Endothelial cell of umbilical vein (primary cell): ENCODE data around the gene CENPF. TPM values are rescaled to one million over a fixed set of nuclear protein-coding genes. Genes with fewer than 3 reads are reported as not detected.

Source experiments
- BruUV-seq: library from RNA; stranded (reverse); fragments of 400-500 nt; replicated peaks from 2 replicates; lab custom pipeline; 2021; lab: Mats Ljungman, UMichigan
- CTCF ChIA-PET: fragments of 300-600, 350-600 bp; sonication (Branson Sonifier 250); formaldehyde crosslinking; loops from one replicate; lab custom pipeline; 2021; ENCODE audit warnings: antibody characterized with exemption, inconsistent platforms; lab: Charles Lee
- POLR2A ChIA-PET: fragments of 300-600, 350-600 bp; sonication (Branson Sonifier 250); formaldehyde crosslinking; loops from one replicate; lab custom pipeline; 2021; ENCODE audit warnings: antibody characterized with exemption, inconsistent platforms; lab: Charles Lee
- DNase-seq: peaks from one replicate; pipeline ENCODE4 v3.0.0-alpha.2; 2011; ENCODE audit warnings: low read depth, low spot score
- FAIRE-seq: peaks from 2 replicates; lab custom pipeline; 2011; peaks lifted over from hg19 to GRCh38; lab: Jason Lieb, UNC
- H2AFZ ChIP-seq: 2 replicates; pipeline ENCODE4 v1.6.0; 2012; ENCODE audit warnings: low read depth, low read length, control low read depth, inconsistent platforms
- H3K27ac ChIP-seq: 2 replicates; pipeline ENCODE4 v1.5.1; 2011; ENCODE audit warnings: low read depth, mild to moderate bottlenecking, control low read depth, low read length, moderate library complexity; ENCODE audit not compliant: insufficient read depth
- H3K27me3 ChIP-seq, 2 experiments: 2 replicates each; pipeline versions ENCODE4 v1.6.0 to v1.6.1; 2011; ENCODE audit warnings: low read length in 2 of 2, mixed read lengths in 1 of 2; ENCODE audit not compliant: control insufficient read depth in 2 of 2, insufficient read depth in 2 of 2
- H3K36me3 ChIP-seq, 2 experiments: 2 replicates in 1 of 2; 3 replicates in 1 of 2; pipeline ENCODE4 v1.5.1; 2011; ENCODE audit warnings: low read length in 2 of 2, mild to moderate bottlenecking in 1 of 2, moderate library complexity in 1 of 2; ENCODE audit not compliant: control insufficient read depth in 2 of 2, insufficient read depth in 2 of 2; ENCODE audit errors: extremely low read depth in 1 of 2
- H3K4me1 ChIP-seq: 3 replicates; pipeline ENCODE4 v1.5.1; 2011; ENCODE audit warnings: mild to moderate bottlenecking, low read length; ENCODE audit not compliant: control insufficient read depth, insufficient read depth; ENCODE audit errors: extremely low read depth
- H3K4me2 ChIP-seq: 2 replicates; pipeline ENCODE4 v1.6.1; 2011; ENCODE audit warnings: low read length, control low read depth, mixed read lengths; ENCODE audit not compliant: insufficient read depth
- H3K4me3 ChIP-seq, 3 experiments: fragments of 200-600 bp in 1 of 3; sonication (generic), shearing (Covaris generic) in 1 of 3; replicated peaks in 1 of 3; 2 replicates each; pipeline ENCODE4 v1.5.1; 2011 to 2016; ENCODE audit warnings: control low read depth in 3 of 3, low read length in 3 of 3, mild to moderate bottlenecking in 2 of 3, inconsistent platforms in 1 of 3, low read depth in 1 of 3, moderate library complexity in 1 of 3; ENCODE audit not compliant: insufficient read depth in 1 of 3
- H3K79me2 ChIP-seq: 2 replicates; pipeline ENCODE4 v1.6.0; 2012; ENCODE audit warnings: low read length, inconsistent platforms; ENCODE audit not compliant: control insufficient read depth, insufficient read depth
- H3K9ac ChIP-seq: replicated peaks from 2 replicates; pipeline ENCODE3; 2011; ENCODE audit warnings: low read length, control low read depth; ENCODE audit not compliant: insufficient read depth; ENCODE audit errors: extremely low read depth
- H3K9me1 ChIP-seq: replicated peaks from 3 replicates; pipeline ENCODE4 v1.6.0; 2011; ENCODE audit warnings: mild to moderate bottlenecking, low read length; ENCODE audit not compliant: control insufficient read depth, insufficient read depth; ENCODE audit errors: extremely low read depth
- H3K9me3 ChIP-seq: replicated peaks from 2 replicates; pipeline ENCODE4 v1.5.1; 2012; ENCODE audit warnings: low read length, inconsistent platforms; ENCODE audit not compliant: control insufficient read depth, insufficient read depth
- H4K20me1 ChIP-seq: replicated peaks from 2 replicates; pipeline ENCODE3; 2011; ENCODE audit warnings: mild to moderate bottlenecking, low read length; ENCODE audit not compliant: control insufficient read depth, insufficient read depth; ENCODE audit errors: extremely low read depth
- EZH2 ChIP-seq: IDR thresholded peaks from 2 replicates; pipeline ENCODE4 v1.6.1; 2012; ENCODE audit warnings: borderline replicate concordance, low read depth, mild to moderate bottlenecking, moderate library complexity, low read length, inconsistent platforms; ENCODE audit not compliant: severe bottlenecking
- FOS ChIP-seq: IDR thresholded peaks from 2 replicates; pipeline ENCODE4 v1.6.1; 2011; ENCODE audit warnings: mild to moderate bottlenecking, low read length, moderate library complexity, borderline replicate concordance; ENCODE audit not compliant: insufficient read depth
- GATA2 ChIP-seq: IDR thresholded peaks from 2 replicates; pipeline ENCODE4 v1.7.0; 2011; ENCODE audit warnings: low read depth, mild to moderate bottlenecking, moderate library complexity, mixed read lengths, low read length; ENCODE audit not compliant: insufficient read length, insufficient read depth
- JUN ChIP-seq: IDR thresholded peaks from 2 replicates; pipeline ENCODE4 v1.6.1; 2011; ENCODE audit warnings: borderline replicate concordance, low read depth; ENCODE audit not compliant: insufficient read length, insufficient read depth
- MYC ChIP-seq: IDR thresholded peaks from one replicate; pipeline ENCODE4 v1.6.1; 2011; ENCODE audit warnings: mild to moderate bottlenecking, low read depth, low read length
- POLR2A ChIP-seq: IDR thresholded peaks from 2 replicates; pipeline ENCODE4 v1.6.1; 2012; ENCODE audit warnings: low read depth, mild to moderate bottlenecking, control low read depth, low read length
- POLR2AphosphoS5 ChIP-seq: IDR thresholded peaks from 2 replicates; pipeline ENCODE4 v1.6.1; 2012; ENCODE audit warnings: low read depth, mild to moderate bottlenecking, control low read depth, low read length, moderate library complexity; ENCODE audit not compliant: insufficient read depth
- dilution Hi-C: fragments of 300-500 bp; cut with MboI; formaldehyde crosslinking; loops from one replicate; pipeline ENCODE4 v1.15.0; 2019; ENCODE audit warnings: low sequenced_read_pairs; ENCODE audit not compliant: extremely low pct_ligation_motif_present
- intact Hi-C: fragments of 100-400 bp; cut with micrococcal nuclease; formaldehyde crosslinking; loops from one replicate; pipeline ENCODE4 v1.10.0; 2022
- polyA plus RNA-seq, 4 experiments: library from polyadenylated mRNA; depleted of rRNA in 3 of 4; stranded (reverse) in 3 of 4; unstranded in 1 of 4; fragments of >200 nt; gene quantifications; 2 replicates each; pipeline versions ENCODE4 v1.2.1 to v1.2.3, GENCODE V29; 2011 to 2012; ENCODE audit warnings: missing spikeins in 1 of 4
- total RNA-seq: library from RNA; stranded (reverse); gene quantifications from 2 replicates; pipeline ENCODE4 v1.2.3, GENCODE V29; 2021
- TF ChIP-seq, protein P1 (sequence below): IDR thresholded peaks from 2 replicates; pipeline ENCODE4 v1.6.1; 2011; ENCODE audit not compliant: insufficient read depth, insufficient read length
- TF ChIP-seq, protein P2 (sequence below), 2 donors: IDR thresholded peaks; 1 replicate in 1 of 2; 2 replicates in 1 of 2; pipeline ENCODE4 v1.5.1; 2011; ENCODE audit warnings: low read length in 2 of 2, mild to moderate bottlenecking in 2 of 2, moderate library complexity in 2 of 2, control low read depth in 1 of 2, inconsistent platforms in 1 of 2, low read depth in 1 of 2; ENCODE audit not compliant: insufficient read depth in 1 of 2; ENCODE audit errors: extremely low read depth in 1 of 2

CENPF gene
- total and polyA plus RNA-seq, 2 donors (not counting 3 experiments of a cell fraction or from before 2014, with no cell fraction given) = 6.4 to 66.2 TPM

- no peak for DNase-seq
Observed at GRCh38 chr1:214633686-214634085, 30.7 kb downstream of the CENPF start.

More at GRCh38 chr1:214633686-214634085, 30.7 kb downstream of the CENPF start:
- no peaks in the 10 kb centered on the region for H4K20me1 ChIP-seq
- H3K27ac ChIP-seq = no peak overlapping the region
- H3K79me2 ChIP-seq = no peaks in the 10 kb centered on the region
- H3K4me1 ChIP-seq = peaks cover 7% of the 10 kb centered on the region
- peaks cover 5 to 22% of the 10 kb centered on the region in 2 experiments for H3K36me3 ChIP-seq
- dilution Hi-C loops = no loop called here
- FAIRE-seq = no peak
- H3K9ac ChIP-seq = no peak overlapping the region
- H3K4me2 ChIP-seq = no peak overlapping the region
- H3K9me1 ChIP-seq = no peaks in the 10 kb centered on the region
- H3K4me3 ChIP-seq = no peak overlapping the region
- TF ChIP-seq FOS (no peak), POLR2A (no peak), MYC (no peak), JUN (no peak), EZH2 (no peak), POLR2AphosphoS5 (no peak), GATA2 (no peak)
- TF ChIP-seq, protein P1, sequence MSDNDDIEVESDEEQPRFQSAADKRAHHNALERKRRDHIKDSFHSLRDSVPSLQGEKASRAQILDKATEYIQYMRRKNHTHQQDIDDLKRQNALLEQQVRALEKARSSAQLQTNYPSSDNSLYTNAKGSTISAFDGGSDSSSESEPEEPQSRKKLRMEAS = no peak
- TF ChIP-seq, protein P2, sequence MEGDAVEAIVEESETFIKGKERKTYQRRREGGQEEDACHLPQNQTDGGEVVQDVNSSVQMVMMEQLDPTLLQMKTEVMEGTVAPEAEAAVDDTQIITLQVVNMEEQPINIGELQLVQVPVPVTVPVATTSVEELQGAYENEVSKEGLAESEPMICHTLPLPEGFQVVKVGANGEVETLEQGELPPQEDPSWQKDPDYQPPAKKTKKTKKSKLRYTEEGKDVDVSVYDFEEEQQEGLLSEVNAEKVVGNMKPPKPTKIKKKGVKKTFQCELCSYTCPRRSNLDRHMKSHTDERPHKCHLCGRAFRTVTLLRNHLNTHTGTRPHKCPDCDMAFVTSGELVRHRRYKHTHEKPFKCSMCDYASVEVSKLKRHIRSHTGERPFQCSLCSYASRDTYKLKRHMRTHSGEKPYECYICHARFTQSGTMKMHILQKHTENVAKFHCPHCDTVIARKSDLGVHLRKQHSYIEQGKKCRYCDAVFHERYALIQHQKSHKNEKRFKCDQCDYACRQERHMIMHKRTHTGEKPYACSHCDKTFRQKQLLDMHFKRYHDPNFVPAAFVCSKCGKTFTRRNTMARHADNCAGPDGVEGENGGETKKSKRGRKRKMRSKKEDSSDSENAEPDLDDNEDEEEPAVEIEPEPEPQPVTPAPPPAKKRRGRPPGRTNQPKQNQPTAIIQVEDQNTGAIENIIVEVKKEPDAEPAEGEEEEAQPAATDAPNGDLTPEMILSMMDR (IDR thresholded peaks at IDR 0.05; ENCODE audit: extremely low read depth in 1 of 2, insufficient read depth in 1 of 2, low read depth in 1 of 2, low read length in 2 of 2) = no peak
- H3K27me3 ChIP-seq = no peaks in the 10 kb centered on the region
- ChIA-PET POLR2A (no interaction called here), CTCF (no interaction called here)
- intact Hi-C loops = no loop called here
- no TSS peak for BruUV-seq
- H3K9me3 ChIP-seq = no peaks in the 10 kb centered on the region
- no peak overlapping the region for H2AFZ ChIP-seq
